Pancreas (tissue), 10 donors: Measurements from ENCODE around the gene DCDC1. TPM values are rescaled to one million over a fixed set of nuclear protein-coding genes. Genes with fewer than 3 reads are reported as not detected.

Experiments
- ATAC-seq, 4 donors: fragments of 200-7000 bp; cut with Tn5 transposase; one replicate each; pipeline versions ENCODE4 v1.8.0 to v1.9.1; 2020; ENCODE audit warnings: mild to moderate bottlenecking in 4 of 4, moderate library complexity in 4 of 4
- DNase-seq, 6 donors: peaks; one replicate each; pipeline ENCODE4 v3.0.0-alpha.2; 2020
- FAIRE-seq: peaks from 2 replicates; lab custom pipeline; 2012; peaks lifted over from hg19 to GRCh38; lab: Jason Lieb, UNC
- H3K27ac ChIP-seq, 4 donors: fragments of 200-600 bp; sonication (generic); 1 replicate in 3 of 4; 2 replicates in 1 of 4; pipeline versions ENCODE4 v1.5.0 to v1.8.0; 2020
- H3K27me3 ChIP-seq, 4 donors: fragments of 200-600 bp; one replicate each; pipeline ENCODE4 v1.8.0; 2021
- H3K36me3 ChIP-seq, 3 donors: fragments of 200-600 bp; sonication (generic) in 1 of 3; one replicate each; pipeline versions ENCODE4 v1.5.0 to v1.8.0; 2020 to 2021
- H3K4me1 ChIP-seq, 3 donors: fragments of 200-600 bp; one replicate each; pipeline ENCODE4 v1.8.0; 2021
- H3K4me3 ChIP-seq, 4 donors: fragments of 200-600 bp; sonication (generic) in 2 of 4; one replicate each; pipeline versions ENCODE4 v1.5.0 to v1.8.0; 2020 to 2021
- H3K9me3 ChIP-seq, 4 donors: fragments of 200-600 bp; one replicate each; pipeline ENCODE4 v1.8.0; 2021
- WGBS, 2 donors: extraction: QIAGEN DNeasy Blood & Tissue Kit; methylation state at CpG; one replicate each; pipeline ENCODE4 v1.1.7; 2013; 5-methylcytosine and 5-hydroxymethylcytosine counted together
- intact Hi-C, 3 donors: fragments of 100-400 bp; cut with DNase I; formaldehyde crosslinking; loops; one replicate each; pipeline versions ENCODE4 v1.11.1 to v1.14.2; 2022
- polyA plus RNA-seq, 2 donors: library from polyadenylated mRNA; stranded (reverse); fragments of 200-250 nt; gene quantifications; one replicate each; pipeline ENCODE4 v1.2.3, GENCODE V29; 2013
- total RNA-seq, 6 donors: library from RNA; stranded (reverse); fragmentation: NEBNext Ultra II Directional in 4 of 6; extraction: Animal tissue kit (Norgen Biotek cat#: 25700) in 4 of 6; gene quantifications; one replicate each; pipeline versions ENCODE4 v1.2.1 to v1.2.4, GENCODE V29; 2021 to 2023
- TF ChIP-seq, protein P1 (sequence below), 4 donors: fragments of 200-600 bp; sonication (generic) in 3 of 4; IDR thresholded peaks; one replicate each; pipeline versions ENCODE4 v1.5.0 to v1.8.0; 2021; ENCODE audit warnings: antibody characterized with exemption in 4 of 4
- donor health status: healthy with polysubstance abuse.
- donor health status: DM: no; HTN: no; CAD: no; lungs with moderate emphysema.
- donor health status: DM: no; HTN: no; CAD: no.
- donor health status: control.
- donor health status: control.
- donor health status: Bipolar disorder and iron deficiency.
- donor health status: DM: yes; HTN: yes; CAD: no.
- donor health status: DM: no; HTN: no; CAD: no.
- donor health status: DM: no; HTN: no; CAD: no.
- donor health status: DM: yes; HTN: yes; CAD: no.

The DCDC1 gene
- total and polyA plus RNA-seq, 8 donors, result 0.40 to 1.2 (median 0.68) TPM

DNA sequence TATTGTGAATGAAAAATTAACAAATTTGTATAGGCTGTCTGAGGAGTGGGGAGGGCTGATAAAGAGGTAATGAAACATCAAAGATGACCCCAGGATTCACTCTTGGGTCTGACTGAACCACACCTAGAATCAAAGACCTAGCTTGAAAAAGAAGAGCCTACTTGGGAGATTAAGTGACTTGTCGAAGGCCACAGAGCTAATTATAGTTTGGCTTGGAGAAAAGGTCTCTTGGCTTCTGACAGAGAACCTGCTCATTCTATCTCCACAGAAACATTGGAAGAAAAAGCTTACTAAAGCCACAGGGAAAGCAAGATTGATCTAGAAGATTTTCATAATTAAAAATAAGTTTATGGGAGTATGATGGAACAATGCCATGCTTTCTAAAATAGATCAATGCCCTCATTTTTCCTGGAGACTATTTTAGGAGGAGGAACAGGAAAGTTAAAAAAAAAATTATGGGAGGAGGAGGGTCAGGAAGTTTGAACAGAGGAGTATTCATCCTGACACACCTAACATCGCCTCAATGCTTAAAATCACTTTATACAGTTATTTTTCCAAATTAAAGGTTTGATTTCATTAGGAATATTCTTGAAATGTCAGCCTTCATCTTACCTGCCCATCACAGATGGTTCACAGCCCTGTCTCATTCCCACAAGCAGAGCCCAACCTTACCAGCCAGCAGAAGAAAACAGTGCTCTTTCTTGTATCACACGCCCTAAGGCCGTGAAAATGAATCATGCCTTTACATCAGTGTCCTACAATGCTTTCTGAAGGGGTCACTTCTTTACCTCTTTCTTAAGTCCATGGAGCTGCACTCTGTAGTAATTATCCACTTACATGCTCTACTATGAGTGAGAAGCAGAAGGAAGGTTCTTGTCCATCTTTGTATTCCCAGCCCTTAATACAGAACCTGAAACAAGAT, 552.3 kb downstream of the DCDC1 start:
- DNase-seq (no peak), FAIRE-seq (no peak), ATAC-seq (no peak)
- H3K9me3 ChIP-seq, result no peaks in the 10 kb centered on the region
- TF ChIP-seq, protein P1, sequence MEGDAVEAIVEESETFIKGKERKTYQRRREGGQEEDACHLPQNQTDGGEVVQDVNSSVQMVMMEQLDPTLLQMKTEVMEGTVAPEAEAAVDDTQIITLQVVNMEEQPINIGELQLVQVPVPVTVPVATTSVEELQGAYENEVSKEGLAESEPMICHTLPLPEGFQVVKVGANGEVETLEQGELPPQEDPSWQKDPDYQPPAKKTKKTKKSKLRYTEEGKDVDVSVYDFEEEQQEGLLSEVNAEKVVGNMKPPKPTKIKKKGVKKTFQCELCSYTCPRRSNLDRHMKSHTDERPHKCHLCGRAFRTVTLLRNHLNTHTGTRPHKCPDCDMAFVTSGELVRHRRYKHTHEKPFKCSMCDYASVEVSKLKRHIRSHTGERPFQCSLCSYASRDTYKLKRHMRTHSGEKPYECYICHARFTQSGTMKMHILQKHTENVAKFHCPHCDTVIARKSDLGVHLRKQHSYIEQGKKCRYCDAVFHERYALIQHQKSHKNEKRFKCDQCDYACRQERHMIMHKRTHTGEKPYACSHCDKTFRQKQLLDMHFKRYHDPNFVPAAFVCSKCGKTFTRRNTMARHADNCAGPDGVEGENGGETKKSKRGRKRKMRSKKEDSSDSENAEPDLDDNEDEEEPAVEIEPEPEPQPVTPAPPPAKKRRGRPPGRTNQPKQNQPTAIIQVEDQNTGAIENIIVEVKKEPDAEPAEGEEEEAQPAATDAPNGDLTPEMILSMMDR (IDR thresholded peaks at IDR 0.05), result no peak
- 65 to 66% methylated on average over 4 of the region's 4 CpGs for WGBS, 2 donors
- H3K27ac ChIP-seq, result no peak overlapping the region
- no peak overlapping the region for H3K4me3 ChIP-seq
- H3K4me1 ChIP-seq, result peaks cover 0 to 4% (median 4%) of the 10 kb centered on the region in 3 donors
- H3K36me3 ChIP-seq, result no peaks in the 10 kb centered on the region
- H3K27me3 ChIP-seq, result no peaks in the 10 kb centered on the region
- intact Hi-C loops, result no loop called here

DNA sequence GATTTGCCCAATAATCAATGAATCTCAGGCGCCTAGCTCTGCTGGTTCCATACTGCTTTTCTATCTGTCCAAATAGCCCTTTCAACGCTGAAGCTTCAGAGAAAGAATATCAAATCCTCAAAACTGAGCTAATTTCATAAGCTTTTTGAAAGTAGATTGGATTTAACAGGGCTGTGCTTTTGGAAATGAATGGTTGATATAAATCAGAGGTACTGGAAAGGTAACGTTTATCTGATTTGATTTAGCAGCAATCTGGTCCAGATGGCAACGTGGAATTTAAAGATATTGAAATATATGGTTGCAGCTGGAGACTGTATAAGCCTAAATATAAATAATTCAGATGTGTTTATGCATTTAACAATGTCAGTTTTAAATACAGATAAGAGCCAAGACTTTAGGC, 553.9 kb downstream of the DCDC1 start:
- Histone ChIP-seq H3K4me1 (peaks cover 0 to 4% (median 4%) of the 10 kb centered on the region in 3 donors), H3K27ac (no peak overlapping the region), H3K36me3 (no peaks in the 10 kb centered on the region), H3K9me3 (no peaks in the 10 kb centered on the region), H3K4me3 (no peak overlapping the region), H3K27me3 (no peaks in the 10 kb centered on the region)
- intact Hi-C loops, result no loop called here
- ATAC-seq (no peak), DNase-seq (no peak), FAIRE-seq (no peak)
- WGBS, 2 donors, result 71 to 76% methylated on average over 4 of the region's 4 CpGs
- TF ChIP-seq, protein P1 (IDR thresholded peaks at IDR 0.05), result no peak

DNA sequence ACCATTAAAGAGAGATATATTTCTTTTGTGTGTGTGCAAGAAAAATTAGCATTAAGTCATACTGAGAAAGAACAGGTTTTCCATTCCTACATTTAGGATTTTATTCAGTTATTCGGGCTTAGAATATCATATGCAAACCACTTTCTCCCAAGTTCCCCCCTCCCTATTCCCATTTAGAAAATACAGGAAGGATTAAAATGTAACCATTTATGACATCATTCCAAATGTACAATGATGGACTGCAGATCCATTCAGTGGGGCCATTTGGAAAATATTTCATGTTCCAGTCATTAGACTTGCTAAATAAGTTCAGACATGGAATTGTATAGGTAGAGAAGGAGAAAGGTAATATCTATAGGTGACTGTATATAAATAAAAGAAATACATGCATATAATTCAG, 554.8 kb downstream of the DCDC1 start:
- H3K4me1 ChIP-seq, result no peaks in the 10 kb centered on the region
- H3K36me3 ChIP-seq, result no peaks in the 10 kb centered on the region
- DNase-seq (no peak), ATAC-seq (no peak), FAIRE-seq (no peak)
- TF ChIP-seq, protein P1 (IDR thresholded peaks at IDR 0.05), result no peak
- no peaks in the 10 kb centered on the region for H3K9me3 ChIP-seq
- H3K27me3 ChIP-seq, result no peaks in the 10 kb centered on the region
- intact Hi-C loops, result no loop called here
- WGBS, 2 donors, result 79 to 82% methylated on average over 1 of the region's 1 CpG
- H3K4me3 ChIP-seq, result no peak overlapping the region
- no peak overlapping the region for H3K27ac ChIP-seq

Other genes with a start within 250 kb of the DCDC1 start
- gene DNAJC24, start 121 bp upstream of the DCDC1 start, total RNA-seq, result 10 to 100 TPM in 2 of 6 donors, 1 to 10 TPM in 4; 7.0 to 10.7 (median 9.1) TPM
- 1 to 10 TPM; 2.8 to 8.5 TPM for gene DNAJC24, start 121 bp upstream of the DCDC1 start, polyA plus RNA-seq
- gene IMMP1L, start 139.9 kb upstream of the DCDC1 start, total RNA-seq, result 10 to 100 TPM in 3 of 6 donors, 1 to 10 TPM in 3; 6.3 to 14.1 (median 10.8) TPM
- 10 to 100 TPM; 20.4 to 55.7 TPM for gene IMMP1L, start 139.9 kb upstream of the DCDC1 start, polyA plus RNA-seq
- 10 to 100 TPM in 4 of 6 donors, 1 to 10 TPM in 2; 8.7 to 13.2 (median 11.3) TPM for gene ELP4, start 140.0 kb upstream of the DCDC1 start, total RNA-seq
- 1 to 10 TPM; 8.8 to 9.6 TPM for gene ELP4, start 140.0 kb upstream of the DCDC1 start, polyA plus RNA-seq